Neural cell (in vitro differentiated cells): Measurements from ENCODE around the gene ZNF331. TPM values are rescaled to one million over a fixed set of nuclear protein-coding genes. Genes with fewer than 3 reads are reported as not detected.
"Not testable (repeated sequence)": the region's sequence is repeated elsewhere in the genome, so short reads cannot be mapped to it uniquely, and the experiment has no call there.

Experiments used
- H2AFZ ChIP-seq: fragments of 200-600, 300-800 bp; sonication (generic), shearing (Covaris generic); 2 replicates; pipeline ENCODE4 v1.6.0; 2014; ENCODE audit warnings: low read depth, mild to moderate bottlenecking, antibody characterized with exemption, low read length, moderate library complexity
- H3F3A ChIP-seq: fragments of 200-600 bp; shearing (Covaris generic); 2 replicates; pipeline ENCODE4 v1.6.1; 2016; ENCODE audit warnings: mild to moderate bottlenecking, moderate library complexity, mixed read lengths, antibody characterized with exemption, low read length; ENCODE audit not compliant: insufficient read depth, poor library complexity, severe bottlenecking
- H3K27ac ChIP-seq: fragments of 200-600, 300-800 bp; sonication (generic), shearing (Covaris generic); 2 replicates; pipeline ENCODE4 v1.5.1; 2014; ENCODE audit warnings: mild to moderate bottlenecking, low read length, moderate library complexity
- H3K27me3 ChIP-seq: fragments of 300-800, 200-600 bp; sonication (generic), shearing (Covaris generic); 2 replicates; pipeline ENCODE4 v1.6.0; 2014; ENCODE audit warnings: mild to moderate bottlenecking, low read depth, low read length, moderate library complexity; ENCODE audit not compliant: insufficient read depth
- H3K36me3 ChIP-seq: fragments of 300-800, 200-600 bp; sonication (generic), shearing (Covaris generic); 2 replicates; pipeline ENCODE4 v1.5.1; 2014; ENCODE audit warnings: mild to moderate bottlenecking, antibody characterized with exemption, low read length, moderate library complexity; ENCODE audit not compliant: insufficient read depth
- H3K4me2 ChIP-seq: fragments of 300-800, 200-600 bp; sonication (generic), shearing (Covaris generic); 2 replicates; pipeline ENCODE4 v1.6.0; 2014; ENCODE audit warnings: mild to moderate bottlenecking, low read length
- H3K4me3 ChIP-seq: fragments of 300-800, 200-600 bp; sonication (generic), shearing (Covaris generic); 2 replicates; pipeline ENCODE4 v1.5.1; 2014; ENCODE audit warnings: mild to moderate bottlenecking, low read length, moderate library complexity
- H3K79me2 ChIP-seq: fragments of 200-600 bp; shearing (Covaris generic); replicated peaks from 2 replicates; pipeline ENCODE4 v1.6.0; 2014; ENCODE audit warnings: mild to moderate bottlenecking, low read length, moderate library complexity; ENCODE audit not compliant: insufficient read depth
- H3K9ac ChIP-seq: fragments of 300-800, 200-600 bp; sonication (generic), shearing (Covaris generic); 2 replicates; pipeline ENCODE4 v1.6.1; 2016; ENCODE audit warnings: mild to moderate bottlenecking, low read length, mixed read lengths
- H3K9me2 ChIP-seq: fragments of 200-600 bp; shearing (Covaris generic); 2 replicates; pipeline ENCODE4 v1.6.1; 2016; ENCODE audit warnings: mild to moderate bottlenecking, low read length, mixed read lengths; ENCODE audit not compliant: insufficient read depth
- H3K9me3 ChIP-seq: fragments of 200-600, 300-800 bp; sonication (generic), shearing (Covaris generic); 2 replicates; pipeline ENCODE4 v1.6.1; 2016; ENCODE audit warnings: mild to moderate bottlenecking, mixed run types, low read length, moderate library complexity, mixed read lengths
- H4K20me1 ChIP-seq: fragments of 200-600 bp; shearing (Covaris generic); 2 replicates; pipeline ENCODE4 v1.6.1; 2016; ENCODE audit warnings: mild to moderate bottlenecking, mixed run types; ENCODE audit not compliant: insufficient read depth
- CTCF ChIP-seq: fragments of 450-650 bp; IDR thresholded peaks from 2 replicates; pipeline ENCODE4 v1.5.1; 2014; ENCODE audit warnings: antibody characterized with exemption, mild to moderate bottlenecking, moderate library complexity; ENCODE audit not compliant: poor library complexity, severe bottlenecking
- EP300 ChIP-seq: fragments of 450-650 bp; conservative IDR thresholded peaks from 2 replicates; pipeline ENCODE4 v1.6.1; 2014; ENCODE audit warnings: antibody characterized with exemption, mild to moderate bottlenecking, moderate library complexity; ENCODE audit not compliant: poor library complexity, severe bottlenecking
- EZH2 ChIP-seq: fragments of 200-600, 300-800 bp; shearing (Covaris generic), sonication (generic); IDR thresholded peaks from 2 replicates; pipeline ENCODE4 v1.6.1; 2014; ENCODE audit warnings: antibody characterized with exemption, low read length, borderline replicate concordance, mild to moderate bottlenecking; ENCODE audit not compliant: insufficient read depth, poor library complexity, severe bottlenecking
- MXI1 ChIP-seq: fragments of 450-650 bp; conservative IDR thresholded peaks from 2 replicates; pipeline ENCODE4 v1.6.1; 2014; ENCODE audit warnings: antibody characterized with exemption, mild to moderate bottlenecking; ENCODE audit not compliant: poor library complexity, severe bottlenecking
- POLR2AphosphoS5 ChIP-seq: IDR thresholded peaks from 2 replicates; pipeline ENCODE4 v1.6.1; 2012
- RAD21 ChIP-seq: fragments of 450-650 bp; conservative IDR thresholded peaks from 2 replicates; pipeline ENCODE4 v1.6.1; 2014; ENCODE audit warnings: antibody characterized with exemption, mild to moderate bottlenecking, moderate library complexity
- REST ChIP-seq: IDR thresholded peaks from 2 replicates; pipeline ENCODE4 v1.6.1; 2012; ENCODE audit warnings: borderline replicate concordance
- SMC3 ChIP-seq: fragments of 450-650 bp; conservative IDR thresholded peaks from 2 replicates; pipeline ENCODE4 v1.6.1; 2014; ENCODE audit warnings: antibody characterized with exemption, mild to moderate bottlenecking, moderate library complexity; ENCODE audit not compliant: poor library complexity
- TAF1 ChIP-seq: IDR thresholded peaks from 2 replicates; pipeline ENCODE4 v1.6.1; 2012; ENCODE audit warnings: low read depth
- polyA plus RNA-seq: library from polyadenylated mRNA; depleted of rRNA; stranded (reverse); fragments of >200 nt; gene quantifications from 2 replicates; pipeline ENCODE4 v1.2.3, GENCODE V29; 2014

Gene ZNF331
- polyA plus RNA-seq, 1 donor from 2014 or later, result 10.7 TPM

GRCh38 chr19:53511357-53511756, 26.6 kb upstream of the ZNF331 start:
- no peak overlapping the region for H3K4me2 ChIP-seq
- no peaks in the 10 kb centered on the region for H3K79me2 ChIP-seq
- H3K27ac ChIP-seq, result no peak overlapping the region
- H3K9me2 ChIP-seq, result no peaks in the 10 kb centered on the region
- TF ChIP-seq CTCF (no peak), EZH2 (no peak), EP300 (no peak), TAF1 (no peak), RAD21 (no peak), REST (no peak), MXI1 (no peak), SMC3 (no peak), POLR2AphosphoS5 (no peak)
- no peaks in the 10 kb centered on the region for H3K36me3 ChIP-seq
- no peak overlapping the region for H2AFZ ChIP-seq
- H3F3A ChIP-seq, result no peaks in the 10 kb centered on the region
- no peaks in the 10 kb centered on the region for H3K27me3 ChIP-seq
- no peak overlapping the region for H3K4me3 ChIP-seq
- H4K20me1 ChIP-seq, result no peaks in the 10 kb centered on the region
- H3K9ac ChIP-seq, result no peak overlapping the region
- no peaks in the 10 kb centered on the region for H3K9me3 ChIP-seq

GRCh38 chr19:53511933-53512374, 26.0 kb upstream of the ZNF331 start:
- no peak overlapping the region for H3K9ac ChIP-seq
- no peaks in the 10 kb centered on the region for H3K9me3 ChIP-seq
- no peaks in the 10 kb centered on the region for H3K27me3 ChIP-seq
- no peak overlapping the region for H3K4me2 ChIP-seq
- no peak overlapping the region for H3K27ac ChIP-seq
- H3K36me3 ChIP-seq, result no peaks in the 10 kb centered on the region
- TF ChIP-seq TAF1 (no peak), EP300 (no peak), EZH2 (no peak), SMC3 (no peak), REST (no peak), CTCF (no peak), MXI1 (no peak)
- H3F3A ChIP-seq, result no peaks in the 10 kb centered on the region
- H3K9me2 ChIP-seq, result no peaks in the 10 kb centered on the region
- H2AFZ ChIP-seq, result no peak overlapping the region
- H3K4me3 ChIP-seq, result no peak overlapping the region
- no peaks in the 10 kb centered on the region for H3K79me2 ChIP-seq
- no peaks in the 10 kb centered on the region for H4K20me1 ChIP-seq

- not testable (repeated sequence) for H2AFZ ChIP-seq, H3K36me3 ChIP-seq
These were observed 22.9 kb upstream of the ZNF331 start for GRCh38 chr19:53515047-53515446.

More at GRCh38 chr19:53515047-53515446, 22.9 kb upstream of the ZNF331 start:
- not testable (repeated sequence) for H3F3A ChIP-seq, H3K9me2 ChIP-seq, H3K4me2 ChIP-seq, H3K9ac ChIP-seq, H3K27me3 ChIP-seq, H3K9me3 ChIP-seq, H3K27ac ChIP-seq, H3K79me2 ChIP-seq, H4K20me1 ChIP-seq, H3K4me3 ChIP-seq
